Activated naive CD8-positive, alpha-beta T cell (primary cell): ENCODE measurements around the gene TRPC3.

Experiments
- H3K27ac Mint-ChIP-seq: one replicate; pipeline ENCODE4 v1.8.0; 2021; ENCODE audit warnings: mixed read lengths
- H3K27me3 Mint-ChIP-seq: one replicate; pipeline ENCODE4 v1.8.0; 2021; ENCODE audit warnings: mixed read lengths
- H3K36me3 Mint-ChIP-seq: one replicate; pipeline ENCODE4 v1.8.0; 2021; ENCODE audit warnings: mixed read lengths
- H3K4me1 Mint-ChIP-seq: one replicate; pipeline ENCODE4 v1.8.0; 2021; ENCODE audit warnings: low read depth, mixed read lengths
- H3K4me3 Mint-ChIP-seq: one replicate; pipeline ENCODE4 v1.8.0; 2021; ENCODE audit warnings: mild to moderate bottlenecking, mixed read lengths
- H3K9me3 Mint-ChIP-seq: one replicate; pipeline ENCODE4 v1.8.0; 2021; ENCODE audit warnings: low read depth, mixed read lengths

TRPC3 gene

DNA sequence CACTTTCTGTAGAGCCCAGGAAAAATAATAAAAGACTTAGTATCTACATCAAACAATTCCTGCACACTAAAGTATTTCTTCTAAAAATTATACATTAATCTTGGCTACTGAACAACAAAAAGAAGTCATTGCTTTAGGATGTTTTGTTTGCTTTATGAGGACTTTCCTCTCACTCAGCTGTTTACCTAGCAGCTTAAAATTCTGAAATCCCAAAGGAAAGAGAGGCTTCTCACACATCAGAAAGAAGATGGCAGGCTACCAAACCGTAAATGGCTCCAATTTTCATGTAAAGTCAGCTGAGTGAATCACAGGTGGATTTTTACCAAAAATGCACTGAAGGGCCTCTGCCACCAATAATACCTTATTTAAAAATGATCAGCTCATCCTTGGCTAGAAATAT, 9.0 kb upstream of the TRPC3 start:
- Mint-ChIP-seq H3K4me1 (no peaks in the 10 kb centered on the region), H3K27me3 (peaks cover 2% of the 10 kb centered on the region), H3K36me3 (peaks cover 3% of the 10 kb centered on the region), H3K4me3 (no peak overlapping the region), H3K27ac (no peak overlapping the region), H3K9me3 (no peaks in the 10 kb centered on the region)

DNA sequence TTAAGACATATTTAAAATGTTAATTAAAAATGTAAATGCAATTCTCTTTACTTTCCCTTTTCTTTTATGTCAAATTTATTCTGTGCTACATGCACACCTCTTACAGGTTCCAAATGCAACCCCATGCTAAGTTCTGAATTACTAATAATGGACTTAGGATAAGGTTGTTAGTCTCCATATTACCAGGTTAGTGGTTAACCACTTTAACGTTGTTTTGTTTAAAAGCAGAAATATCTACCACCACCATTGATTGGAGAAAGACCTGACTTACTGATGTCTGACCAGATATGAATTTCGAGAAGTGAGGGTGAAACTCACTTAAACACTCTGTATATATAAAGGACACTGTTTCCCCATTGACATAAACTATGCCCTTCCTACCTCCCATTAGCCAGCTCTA, 6.9 kb upstream of the TRPC3 start:
- Mint-ChIP-seq H3K36me3 (no peaks in the 10 kb centered on the region), H3K4me3 (no peak overlapping the region), H3K9me3 (no peaks in the 10 kb centered on the region), H3K27me3 (no peaks in the 10 kb centered on the region), H3K4me1 (peaks cover 2% of the 10 kb centered on the region), H3K27ac (no peak overlapping the region)

DNA sequence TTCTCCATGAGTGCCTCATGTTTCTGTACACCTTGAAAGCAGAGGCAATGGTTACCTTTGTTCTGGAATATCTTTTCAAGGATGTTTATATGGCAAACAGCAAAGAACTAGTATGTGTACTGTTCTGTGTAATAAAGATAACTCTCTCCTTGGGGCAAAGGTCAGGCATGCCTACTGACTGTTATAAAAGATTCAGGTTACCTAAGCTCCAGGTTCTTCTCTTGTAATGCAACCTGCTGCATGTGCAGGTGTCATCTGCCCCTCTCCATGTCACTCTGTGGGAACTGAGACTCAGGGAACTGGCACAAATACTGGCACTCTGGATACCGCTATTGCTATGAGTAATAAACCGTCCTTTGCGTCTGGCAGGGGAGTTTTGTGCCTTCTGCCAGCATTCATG, 5.4 kb upstream of the TRPC3 start:
- Mint-ChIP-seq H3K36me3 (no peaks in the 10 kb centered on the region), H3K9me3 (no peaks in the 10 kb centered on the region), H3K4me3 (no peak overlapping the region), H3K27me3 (peaks cover 2% of the 10 kb centered on the region), H3K27ac (no peak overlapping the region), H3K4me1 (peaks cover 5% of the 10 kb centered on the region)

DNA sequence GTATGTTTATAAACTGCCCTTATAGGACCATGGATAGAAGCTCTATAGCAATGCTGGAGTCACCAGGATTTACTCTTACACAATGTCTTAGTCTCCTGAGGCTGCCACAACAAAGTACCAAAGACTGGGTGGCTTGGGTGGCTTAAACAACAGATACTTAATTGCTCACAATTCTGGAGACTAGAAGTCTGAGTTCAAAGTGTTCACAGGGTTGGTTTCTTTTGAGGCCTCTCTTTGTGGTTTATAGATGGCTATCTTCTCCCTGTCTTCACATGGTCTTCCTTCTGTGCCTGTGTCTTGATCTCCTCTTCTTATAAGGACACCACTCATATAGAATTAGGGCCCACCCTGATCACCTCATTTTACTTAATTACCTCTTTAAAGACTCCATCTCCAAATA, 2.0 kb upstream of the TRPC3 start:
- Mint-ChIP-seq H3K27ac (no peak overlapping the region), H3K4me1 (peaks cover 13% of the 10 kb centered on the region), H3K27me3 (peaks cover 13% of the 10 kb centered on the region), H3K9me3 (no peaks in the 10 kb centered on the region), H3K4me3 (no peak overlapping the region), H3K36me3 (no peaks in the 10 kb centered on the region)

DNA sequence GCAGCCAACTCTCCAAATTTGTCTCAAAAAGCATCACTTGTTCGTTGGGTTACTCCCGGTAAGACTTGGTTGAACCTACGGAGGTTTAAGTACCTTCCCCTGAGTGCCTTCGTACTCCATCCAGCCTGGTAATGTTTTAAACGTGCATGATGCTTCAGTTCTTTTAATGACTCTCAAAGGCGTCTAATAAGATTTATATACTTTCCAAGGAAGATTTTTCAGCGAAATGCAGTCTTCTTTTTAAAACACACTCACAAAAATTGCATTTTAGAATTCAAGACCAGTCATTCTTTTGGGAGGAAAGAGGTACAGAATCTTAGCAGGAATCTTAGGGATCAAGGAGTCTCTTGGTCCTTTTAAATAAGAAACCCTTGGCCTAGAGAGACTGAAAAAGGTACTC, 430 bp upstream of the TRPC3 start:
- Mint-ChIP-seq H3K4me1 (peaks cover 13% of the 10 kb centered on the region), H3K9me3 (no peaks in the 10 kb centered on the region), H3K27me3 (peaks cover 21% of the 10 kb centered on the region), H3K36me3 (no peaks in the 10 kb centered on the region), H3K27ac (no peak overlapping the region), H3K4me3 (peak overlapping the region; percentile 86)

DNA sequence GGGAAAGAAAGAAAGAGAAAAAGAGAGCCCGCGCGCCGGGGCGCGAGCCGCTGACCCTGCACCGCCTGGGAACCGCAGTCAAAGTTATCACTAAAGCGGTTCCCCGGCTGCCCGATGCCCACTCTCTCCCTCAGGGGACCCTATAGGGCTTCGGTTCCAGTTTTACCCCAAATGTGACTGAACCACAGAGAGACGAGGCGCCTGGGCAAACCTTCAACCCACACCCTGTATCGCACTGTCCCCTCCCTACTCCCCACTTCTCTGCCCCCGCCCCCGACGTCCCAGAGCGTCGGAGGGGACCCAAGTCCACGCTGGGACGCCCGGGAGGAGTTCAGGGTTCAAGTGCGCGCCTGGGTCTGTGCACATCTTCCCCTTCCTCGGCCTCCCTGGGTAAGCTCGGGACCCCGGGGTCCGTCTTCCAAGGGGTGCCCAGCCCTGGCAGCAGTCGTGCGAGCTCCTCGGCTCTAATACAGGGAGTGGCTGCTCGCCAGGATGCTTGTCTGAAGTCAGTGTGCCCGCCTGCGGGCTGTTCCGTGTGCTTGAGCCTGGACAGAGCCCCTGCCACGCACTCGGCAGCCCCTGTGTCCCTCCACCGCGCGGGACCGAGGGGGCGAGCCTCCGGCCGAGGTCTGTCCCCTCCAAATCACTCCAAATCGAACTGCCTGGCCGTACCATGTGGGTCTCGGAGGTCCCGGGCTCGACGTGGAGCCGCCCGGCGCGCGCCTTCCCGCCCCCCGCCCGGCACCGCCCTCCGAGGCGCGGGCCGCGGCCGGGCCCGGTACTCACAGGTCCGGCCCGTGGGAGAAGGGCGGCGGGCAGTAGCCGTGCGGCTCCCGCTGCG, 960 bp downstream of the TRPC3 start:
- Mint-ChIP-seq H3K9me3 (no peaks in the 10 kb centered on the region), H3K36me3 (no peaks in the 10 kb centered on the region), H3K4me3 (peak overlapping the region; percentile 94), H3K4me1 (peaks cover 13% of the 10 kb centered on the region), H3K27me3 (peaks cover 23% of the 10 kb centered on the region), H3K27ac (no peak overlapping the region)

DNA sequence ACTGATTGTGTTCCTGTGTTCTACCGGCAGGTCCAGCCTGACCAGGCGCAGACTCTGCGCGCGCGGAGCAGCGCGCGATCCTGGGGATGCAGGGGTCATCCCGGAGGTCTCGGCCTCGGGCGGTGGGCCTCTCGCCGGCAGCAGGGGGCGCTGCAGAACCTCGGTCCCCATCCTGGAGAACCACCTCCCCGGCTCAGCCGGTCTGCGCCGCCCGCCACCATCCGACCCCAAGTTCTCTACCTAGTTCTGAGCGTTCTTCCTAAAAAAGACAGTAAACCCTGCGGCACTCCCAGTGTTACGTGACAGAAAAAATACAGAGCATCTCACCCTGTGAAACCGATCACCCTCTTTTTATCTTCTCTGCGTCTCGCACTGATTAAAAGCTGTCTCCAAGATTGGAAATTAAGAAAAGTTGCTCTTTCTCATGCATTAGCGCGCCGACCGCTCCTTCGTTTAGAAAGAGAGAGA, 1.6 kb downstream of the TRPC3 start:
- Mint-ChIP-seq H3K36me3 (no peaks in the 10 kb centered on the region), H3K4me1 (peaks cover 13% of the 10 kb centered on the region), H3K27ac (no peak overlapping the region), H3K4me3 (peak overlapping the region; percentile 94), H3K9me3 (no peaks in the 10 kb centered on the region), H3K27me3 (peaks cover 25% of the 10 kb centered on the region)

DNA sequence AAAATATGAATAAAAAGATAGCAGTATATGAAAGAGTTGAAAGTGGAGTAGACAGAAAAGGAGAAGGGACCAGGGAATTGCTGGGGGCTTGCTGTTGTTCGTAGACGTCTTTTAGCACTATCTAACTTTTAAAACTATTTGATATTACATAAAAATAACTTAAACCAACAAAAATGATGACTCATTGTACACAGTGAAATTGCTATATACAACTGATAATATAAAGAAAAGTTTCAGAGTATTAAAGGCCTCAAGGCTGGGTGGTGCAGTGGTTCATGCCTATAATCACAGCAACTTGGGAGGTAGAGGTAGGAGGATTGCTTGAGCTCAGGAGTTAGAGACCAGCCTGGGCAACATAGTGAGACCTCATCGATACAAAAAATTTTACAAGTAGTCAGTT, 5.2 kb downstream of the TRPC3 start:
- no peak overlapping the region for H3K27ac Mint-ChIP-seq
- no peaks in the 10 kb centered on the region for H3K9me3 Mint-ChIP-seq
- no peak overlapping the region for H3K4me3 Mint-ChIP-seq
- peaks cover 6% of the 10 kb centered on the region for H3K4me1 Mint-ChIP-seq
- H3K27me3 Mint-ChIP-seq: peaks cover 29% of the 10 kb centered on the region
- H3K36me3 Mint-ChIP-seq: no peaks in the 10 kb centered on the region

DNA sequence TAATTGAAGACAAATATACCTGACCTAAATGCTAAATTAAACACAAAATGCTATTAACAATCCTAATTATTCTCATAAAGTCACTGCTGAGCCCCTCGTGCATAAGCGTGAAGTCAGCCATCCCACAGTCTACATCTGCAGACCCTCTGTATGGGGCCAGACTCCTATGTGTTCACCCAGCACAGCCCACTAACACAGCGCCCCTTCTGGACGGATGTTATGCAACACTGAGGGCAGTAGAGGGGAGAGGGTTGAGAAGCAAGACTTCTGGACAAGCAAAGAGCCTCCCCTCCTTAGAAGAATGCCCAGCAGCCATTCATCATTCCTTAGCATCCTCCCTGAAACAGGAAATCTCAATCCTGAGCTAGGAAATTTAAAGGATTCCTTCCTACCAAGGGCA, 7.9 kb downstream of the TRPC3 start:
- H3K4me3 Mint-ChIP-seq: no peak overlapping the region
- peaks cover 35% of the 10 kb centered on the region for H3K27me3 Mint-ChIP-seq
- peaks cover 4% of the 10 kb centered on the region for H3K36me3 Mint-ChIP-seq
- no peaks in the 10 kb centered on the region for H3K9me3 Mint-ChIP-seq
- H3K4me1 Mint-ChIP-seq: peaks cover under 1% of the 10 kb centered on the region
- no peak overlapping the region for H3K27ac Mint-ChIP-seq

DNA sequence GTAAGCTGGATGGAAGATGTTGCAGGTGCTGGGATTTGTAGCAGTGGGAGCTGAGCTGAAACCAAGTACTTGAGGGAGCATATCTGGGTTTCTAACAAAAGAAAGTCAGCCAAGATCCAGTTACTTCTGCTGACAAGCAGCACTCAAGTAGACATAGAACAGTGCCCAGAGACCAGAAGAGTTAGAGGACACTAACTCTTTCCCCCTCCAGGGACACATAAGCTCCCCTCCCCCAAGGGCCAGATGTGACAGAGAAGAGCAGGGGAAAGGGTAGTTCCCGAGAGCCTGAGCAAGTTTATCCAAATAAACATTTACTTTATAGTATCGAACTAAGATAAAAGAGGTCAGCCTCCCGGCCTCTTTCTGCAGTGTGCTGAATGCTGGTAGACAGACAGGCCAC, 12.2 kb downstream of the TRPC3 start:
- Mint-ChIP-seq H3K27ac (no peak overlapping the region), H3K27me3 (peaks cover 30% of the 10 kb centered on the region), H3K36me3 (peaks cover 4% of the 10 kb centered on the region)

DNA sequence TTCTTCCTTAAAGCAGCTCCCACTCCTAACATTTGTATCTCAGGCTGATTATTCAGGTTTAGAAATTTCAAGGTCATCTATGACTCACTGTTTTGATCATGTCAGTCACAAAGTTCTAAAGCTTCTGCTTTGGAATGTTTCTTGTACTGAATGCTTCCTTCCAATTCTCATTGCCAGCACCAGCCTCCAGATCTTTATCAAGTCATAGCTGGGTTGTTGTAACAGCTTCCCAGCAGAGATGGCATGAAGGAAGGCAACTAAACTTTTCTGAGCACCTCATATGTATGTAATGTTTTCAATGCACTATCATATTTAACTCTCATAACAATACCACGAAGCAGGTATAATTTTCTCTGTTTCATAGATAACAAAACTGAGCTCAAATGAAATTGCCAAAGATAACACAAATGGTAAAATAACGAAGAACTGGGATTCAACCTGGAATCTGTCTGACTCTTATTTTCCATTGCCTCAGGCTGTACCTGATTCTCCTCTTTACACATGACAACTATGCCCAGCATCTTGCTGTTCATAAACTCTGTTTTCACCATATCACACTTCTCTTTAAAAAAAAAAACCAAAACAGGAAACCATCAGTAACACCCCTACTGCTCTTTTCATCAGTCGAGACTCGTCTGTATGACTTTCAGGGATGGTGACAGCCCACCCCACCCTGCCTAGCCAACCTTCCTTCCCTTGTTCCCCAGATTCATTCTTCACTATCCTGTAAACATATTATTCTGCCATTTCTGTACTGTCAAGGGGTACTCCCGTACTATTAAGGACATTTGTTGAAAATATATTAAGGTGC, 13.4 kb downstream of the TRPC3 start:
- Mint-ChIP-seq H3K9me3 (no peaks in the 10 kb centered on the region), H3K27me3 (peaks cover 30% of the 10 kb centered on the region), H3K36me3 (peaks cover 4% of the 10 kb centered on the region), H3K27ac (no peak overlapping the region), H3K4me3 (no peak overlapping the region), H3K4me1 (peaks cover 5% of the 10 kb centered on the region)

More for the DNA sequence above, 12.2 kb downstream of the TRPC3 start:
- Mint-ChIP-seq H3K9me3 (no peaks in the 10 kb centered on the region), H3K4me1 (peaks cover 5% of the 10 kb centered on the region), H3K4me3 (no peak overlapping the region)

DNA sequence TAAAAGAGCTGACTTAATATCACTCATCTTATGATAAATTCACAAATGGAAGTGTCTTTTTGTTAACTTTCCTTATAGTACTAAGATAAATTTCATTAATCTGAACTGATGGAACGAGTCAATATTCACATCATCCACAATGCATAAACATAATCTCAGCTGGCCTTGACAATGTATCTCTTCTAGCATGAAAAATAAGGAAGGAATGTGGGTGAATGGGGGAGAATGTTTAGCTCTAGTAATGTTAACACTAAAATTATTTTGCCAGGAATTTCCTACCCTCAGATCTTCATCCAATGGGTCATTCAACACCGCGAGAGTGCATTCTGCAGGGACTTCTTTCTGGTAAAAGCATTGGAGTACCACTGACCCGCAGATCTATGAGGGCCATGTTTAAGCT, 15.8 kb downstream of the TRPC3 start:
- Mint-ChIP-seq H3K4me3 (no peak overlapping the region), H3K27me3 (peaks cover 28% of the 10 kb centered on the region), H3K27ac (no peak overlapping the region), H3K36me3 (no peaks in the 10 kb centered on the region), H3K9me3 (no peaks in the 10 kb centered on the region), H3K4me1 (peaks cover 5% of the 10 kb centered on the region)

DNA sequence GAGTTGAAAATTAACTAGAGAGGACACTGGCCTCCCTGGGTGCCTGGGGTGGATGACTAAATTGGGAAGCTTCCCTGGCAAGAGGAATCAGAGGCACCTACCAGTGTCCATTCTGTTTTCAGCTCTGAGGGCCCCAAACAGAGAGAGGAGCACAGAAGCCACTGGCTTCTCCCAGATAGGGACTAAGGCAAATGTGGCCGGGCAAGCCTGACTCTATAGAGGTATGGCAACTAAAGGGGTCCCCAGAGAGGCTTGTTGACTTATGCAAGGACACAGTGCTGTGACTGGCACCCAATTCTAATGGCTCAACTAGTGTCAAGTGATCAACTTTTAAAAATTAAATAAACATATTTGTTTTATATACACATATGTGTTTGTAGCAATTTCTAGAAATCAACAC, 17.2 kb downstream of the TRPC3 start:
- no peak overlapping the region for H3K4me3 Mint-ChIP-seq
- peaks cover 21% of the 10 kb centered on the region for H3K27me3 Mint-ChIP-seq
- no peak overlapping the region for H3K27ac Mint-ChIP-seq
- H3K9me3 Mint-ChIP-seq: no peaks in the 10 kb centered on the region
- H3K36me3 Mint-ChIP-seq: no peaks in the 10 kb centered on the region
- peaks cover 5% of the 10 kb centered on the region for H3K4me1 Mint-ChIP-seq

DNA sequence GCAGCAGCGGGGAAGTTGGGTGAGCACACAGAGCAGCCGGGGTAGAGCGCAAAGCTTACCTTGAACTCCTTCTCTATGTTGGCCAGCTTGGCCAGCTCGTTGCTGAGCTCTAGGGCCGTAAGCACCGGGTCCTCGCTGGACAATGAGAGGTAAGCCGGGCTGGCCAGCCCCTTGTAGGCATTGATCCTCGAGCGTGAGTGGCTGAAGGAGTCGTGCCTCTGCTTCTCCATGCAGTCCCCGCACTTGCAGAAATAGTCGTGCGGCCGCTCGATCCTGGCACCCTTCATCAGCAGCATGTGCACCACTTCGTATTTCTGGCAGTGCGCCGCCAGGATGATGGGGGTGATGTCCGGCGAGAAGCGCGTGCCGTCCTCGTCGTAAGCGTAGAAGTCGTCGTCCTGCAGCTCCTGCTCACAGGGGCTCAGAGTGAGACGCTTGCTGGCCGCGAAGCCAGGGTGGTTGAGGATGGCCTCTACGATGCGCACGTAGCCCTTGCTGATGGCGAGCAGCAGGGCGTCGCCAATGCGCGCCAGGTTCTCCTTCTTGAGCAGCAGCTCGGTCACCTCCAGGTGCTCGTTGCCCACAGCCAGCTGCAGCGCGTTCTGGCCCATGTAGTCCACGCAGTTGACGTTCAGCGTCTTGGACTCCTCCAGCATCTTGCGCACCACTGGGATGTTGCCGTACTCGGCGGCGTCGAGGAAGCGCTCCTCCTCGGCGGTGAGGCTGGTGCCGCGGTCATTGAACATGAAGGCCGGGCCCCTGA, 19.5 kb downstream of the TRPC3 start:
- H3K4me3 Mint-ChIP-seq: no peak overlapping the region
- H3K27me3 Mint-ChIP-seq: peaks cover 15% of the 10 kb centered on the region
- H3K36me3 Mint-ChIP-seq: no peaks in the 10 kb centered on the region
- no peaks in the 10 kb centered on the region for H3K9me3 Mint-ChIP-seq
- H3K4me1 Mint-ChIP-seq: no peaks in the 10 kb centered on the region
- H3K27ac Mint-ChIP-seq: no peak overlapping the region

DNA sequence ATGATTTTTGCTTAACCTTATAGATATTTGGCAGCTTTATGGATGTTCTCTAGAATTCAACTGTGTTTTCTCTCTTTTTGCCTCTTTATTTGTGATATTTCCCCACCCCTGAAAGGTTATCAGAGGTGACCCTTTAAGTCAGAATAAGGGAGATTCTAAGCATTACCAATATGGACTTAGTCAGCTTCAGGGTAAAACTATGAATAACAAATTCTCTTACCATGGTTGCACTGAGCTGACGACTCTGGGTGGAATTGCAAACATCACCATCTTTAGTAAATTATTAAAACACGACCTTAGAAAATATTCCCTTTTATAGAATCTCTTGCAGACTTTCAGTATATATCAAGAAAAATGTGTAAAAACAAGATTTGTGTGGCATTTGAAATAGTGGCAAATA, 21.6 kb downstream of the TRPC3 start:
- Mint-ChIP-seq H3K4me3 (no peak overlapping the region), H3K9me3 (no peaks in the 10 kb centered on the region)

More for the DNA sequence above, 21.6 kb downstream of the TRPC3 start:
- H3K27ac Mint-ChIP-seq: no peak overlapping the region
- no peaks in the 10 kb centered on the region for H3K36me3 Mint-ChIP-seq
- no peaks in the 10 kb centered on the region for H3K4me1 Mint-ChIP-seq
- H3K27me3 Mint-ChIP-seq: peaks cover 11% of the 10 kb centered on the region
